Heart right ventricle (tissue), 16 donors: ENCODE results near the gene GGT6. TPM values are rescaled to one million over a fixed set of nuclear protein-coding genes. Genes with fewer than 3 reads are reported as not detected.

ENCODE experiments used
- ATAC-seq, 8 donors: fragments of 200-7000 bp; cut with Tn5 transposase; one replicate each; pipeline ENCODE4 v1.9.1; 2020; ENCODE audit warnings: mild to moderate bottlenecking in 8 of 8, moderate library complexity in 8 of 8, moderate number of reproducible peaks in 1 of 8
- DNase-seq, 2 donors: peaks; one replicate each; pipeline ENCODE4 v3.0.0-alpha.2; 2020
- H3K27ac ChIP-seq, 10 donors: fragments of 200-600 bp; sonication (generic) in 2 of 10; one replicate each; pipeline versions ENCODE4 v1.5.0 to v1.8.0; 2020 to 2022; ENCODE audit warnings: mild to moderate bottlenecking in 3 of 10
- H3K27me3 ChIP-seq, 7 donors: fragments of 200-600 bp; one replicate each; pipeline ENCODE4 v1.8.0; 2021 to 2022; ENCODE audit warnings: mild to moderate bottlenecking in 2 of 7
- H3K36me3 ChIP-seq, 9 donors: fragments of 200-600 bp; sonication (generic) in 1 of 9; one replicate each; pipeline versions ENCODE4 v1.5.0 to v1.8.0; 2020 to 2022; ENCODE audit warnings: mild to moderate bottlenecking in 2 of 9
- H3K4me1 ChIP-seq, 9 donors: fragments of 200-600 bp; sonication (generic) in 1 of 9; one replicate each; pipeline versions ENCODE4 v1.5.0 to v1.8.0; 2020 to 2022; ENCODE audit warnings: mild to moderate bottlenecking in 4 of 9
- H3K4me3 ChIP-seq, 10 donors: fragments of 200-600 bp; sonication (generic) in 2 of 10; one replicate each; pipeline versions ENCODE4 v1.5.0 to v1.8.0; 2020 to 2022; ENCODE audit warnings: mild to moderate bottlenecking in 7 of 10, moderate library complexity in 2 of 10
- H3K9me3 ChIP-seq, 11 donors: fragments of 200-600 bp in 10 of 11; sonication (generic) in 2 of 11; one replicate each; pipeline versions ENCODE4 v1.5.0 to v1.8.0; 2013 to 2022; ENCODE audit warnings: mild to moderate bottlenecking in 2 of 11, control low read depth in 1 of 11, moderate library complexity in 1 of 11
- CTCF ChIP-seq, 9 donors: fragments of 200-600 bp; sonication (generic) in 2 of 9; IDR thresholded peaks; one replicate each; pipeline versions ENCODE4 v1.5.0 to v1.8.0; 2021 to 2022; ENCODE audit warnings: antibody characterized with exemption in 9 of 9, mild to moderate bottlenecking in 5 of 9, moderate library complexity in 1 of 9
- WGBS, 2 donors: extraction: QIAGEN DNeasy Blood & Tissue Kit; methylation state at CpG; one replicate each; pipeline ENCODE4 v1.1.7; 2013; ENCODE audit warnings: inconsistent platforms in 1 of 2; 5-methylcytosine and 5-hydroxymethylcytosine counted together
- intact Hi-C, 10 donors: fragments of 100-400 bp; cut with DNase I; formaldehyde crosslinking; loops; one replicate each; pipeline versions ENCODE4 v1.11.1 to v1.14.2; 2022
- polyA plus RNA-seq, 2 donors: library from polyadenylated mRNA; stranded (reverse); fragments of 200-250 nt; gene quantifications; one replicate each; pipeline ENCODE4 v1.2.3, GENCODE V29; 2013
- total RNA-seq, 10 donors: library from RNA; stranded (reverse); fragmentation: NEBNext Ultra II Directional in 3 of 10; extraction: Animal tissue kit (Norgen Biotek cat#: 25700) in 3 of 10; gene quantifications; one replicate each; pipeline versions ENCODE4 v1.2.1 to v1.2.4, GENCODE V29; 2021 to 2023
- donor health status: Arrhythmogenic right ventricular cardiomyopathy.
- donor health status: ischemic (EF 13 %, LVEDD 7.1; RV severe dilation, severe dysfunction).
- donor health status: healthy with polysubstance abuse.
- donor health status: DM: no; HTN: yes; CAD: no.
- donor health status: DM: no; HTN: no; CAD: no.
- donor health status: ischemic (EF 25% LVEDD 6.9; RV normal size, moderate dysfunction).
- donor health status: ischemic (EF 25% LVEDD 5.7; RV mildly dilated, moderate dysfunction).
- donor health status: healthy.
- donor health status: DM: yes; HTN: yes; CAD: no.
- donor health status: Ischemic cardiomyopathy.
- donor health status: ischemic (EF 35%, LVEDD 5.7; RV mildly dilated, moderate dysfunction).
- donor health status: nonischemic (EF 11% LVEDD 7.7; RV severe dilation, severe dysfunction).
- donor health status: DM: yes; HTN: yes; CAD: no.
- donor health status: PGD.
- donor health status: ischemic (EF 29% LVEDD 5.4; RV normal size, mild dysfunction).
- donor health status: nonischemic (EF 23%, LVEDD 6.1; RV moderate dilation, normal function).

The GGT6 gene
- total and polyA plus RNA-seq, 12 donors: 0.03 to 0.19 (median 0.12) TPM; not detected in 6

- H3K4me3 ChIP-seq: peak overlapping the region in 4 of 10 donors; percentile 3 to 11 (median 8)
- peak overlapping the region; percentile 66 to 86 (median 76) for H3K27ac ChIP-seq
- peak in 6 of 8 donors; percentile 1 to 59 (median 28) for ATAC-seq
Measured at GRCh38 chr17:4588391-4588790, 28.0 kb upstream of the GGT6 start.

GRCh38 chr17:4587803-4588202 is 27.4 kb upstream of the GGT6 start:
- peak; percentile 18 to 77 (median 65) for ATAC-seq
- TF ChIP-seq CTCF (IDR thresholded peaks at IDR 0.05): no peak
- H3K36me3 ChIP-seq: no peaks in the 10 kb centered on the region
- peak; percentile 64 to 69 for DNase-seq
- peaks cover 0 to 35% (median 20%) of the 10 kb centered on the region in 7 donors for H3K27me3 ChIP-seq
- peaks cover 16 to 71% (median 56%) of the 10 kb centered on the region in 9 donors for H3K4me1 ChIP-seq
- H3K4me3 ChIP-seq: peak overlapping the region in 4 of 10 donors; percentile 3 to 11 (median 8)
- H3K27ac ChIP-seq: peak overlapping the region; percentile 69 to 86 (median 76)
- intact Hi-C loops: loop anchor here in 1 of 10 donors (1.0 to 2.0 kb wide), 2 partner anchors 12 to 17 kb away; no protein-coding TSS in a partner anchor
- H3K9me3 ChIP-seq: no peaks in the 10 kb centered on the region
- WGBS, 2 donors: 28 to 36% methylated on average over 9 of the region's 9 CpGs

More at GRCh38 chr17:4588391-4588790, 28.0 kb upstream of the GGT6 start:
- WGBS, 2 donors: 50 to 60% methylated on average over 11 of the region's 11 CpGs
- peak in 1 of 2 donors; percentile 65 for DNase-seq
- no peaks in the 10 kb centered on the region for H3K36me3 ChIP-seq
- peaks cover 16 to 66% (median 52%) of the 10 kb centered on the region in 9 donors for H3K4me1 ChIP-seq
- intact Hi-C loops: loop anchor here in 1 of 10 donors (2.0 kb wide), 1 partner anchor 16 kb away; no protein-coding TSS in a partner anchor
- no peak for TF ChIP-seq CTCF (IDR thresholded peaks at IDR 0.05)
- H3K27me3 ChIP-seq: peaks cover 0 to 29% (median 15%) of the 10 kb centered on the region in 7 donors
- H3K9me3 ChIP-seq: no peaks in the 10 kb centered on the region

- no peak for TF ChIP-seq CTCF (IDR thresholded peaks at IDR 0.05)
- WGBS, 2 donors: 81 to 84% methylated on average over 7 of the region's 7 CpGs
- Histone ChIP-seq H3K27ac (peak overlapping the region; percentile 69 to 86 (median 76)), H3K36me3 (no peaks in the 10 kb centered on the region), H3K4me1 (peaks cover 16 to 69% (median 56%) of the 10 kb centered on the region in 9 donors), H3K9me3 (no peaks in the 10 kb centered on the region), H3K27me3 (peaks cover 0 to 41% (median 23%) of the 10 kb centered on the region in 7 donors), H3K4me3 (no peak overlapping the region)
- no peak for DNase-seq
- intact Hi-C loops: loop anchor here in 1 of 10 donors (1.0 kb wide), 1 partner anchor 13 kb away; no protein-coding TSS in a partner anchor
- ATAC-seq: no peak
Measured at GRCh38 chr17:4587195-4587594, 26.8 kb upstream of the GGT6 start.

- 81 to 87% methylated on average over 9 of the region's 9 CpGs for WGBS, 2 donors
- no peaks in the 10 kb centered on the region for H3K9me3 ChIP-seq
- no peak for ATAC-seq
- H3K36me3 ChIP-seq: no peaks in the 10 kb centered on the region
- DNase-seq: no peak
- no peak for TF ChIP-seq CTCF (IDR thresholded peaks at IDR 0.05)
- H3K27me3 ChIP-seq: peaks cover 0 to 48% (median 23%) of the 10 kb centered on the region in 7 donors
- intact Hi-C loops: no loop called here
- H3K27ac ChIP-seq: peak overlapping the region in 7 of 10 donors; percentile 47 to 88 (median 81)
- H3K4me3 ChIP-seq: peak overlapping the region in 4 of 10 donors; percentile 49 to 70 (median 57)
- H3K4me1 ChIP-seq: peaks cover 16 to 61% (median 47%) of the 10 kb centered on the region in 9 donors
Measured at GRCh38 chr17:4586043-4586442, 25.7 kb upstream of the GGT6 start.
